ENCODE measurements around the gene TCAIM. TPM values are rescaled to one million over a fixed set of nuclear protein-coding genes. Genes with fewer than 3 reads are reported as not detected.
"Not testable (repeated sequence)": the region's sequence is repeated elsewhere in the genome, so short reads cannot be mapped to it uniquely, and the experiment has no call there.

Gene TCAIM
- total RNA-seq, 1 experiment from 2014 or later: 18.6 TPM

- no peak overlapping the region for H3K4me3 ChIP-seq
- no peaks in the 10 kb centered on the region for H3K4me1 ChIP-seq (replicated peaks)
- H3K27me3 ChIP-seq (replicated peaks): no peaks in the 10 kb centered on the region
- H3K27ac ChIP-seq: no peak overlapping the region
- no peak for DNase-seq (ENCODE audit: low read depth in 1 of 2, low spot score in 2 of 2)
- H3K9me3 ChIP-seq (replicated peaks): no peaks in the 10 kb centered on the region
- H3K36me3 ChIP-seq: no peaks in the 10 kb centered on the region
Measured at GRCh38 chr3:44411031-44411645, 72.6 kb downstream of the TCAIM start.

- H3K9me3 ChIP-seq (replicated peaks): no peaks in the 10 kb centered on the region
- no peak overlapping the region for H3K27ac ChIP-seq
- no peaks in the 10 kb centered on the region for H3K27me3 ChIP-seq (replicated peaks)
- H3K4me3 ChIP-seq: no peak overlapping the region
- no peaks in the 10 kb centered on the region for H3K4me1 ChIP-seq (replicated peaks)
- no peak for DNase-seq (ENCODE audit: low read depth in 1 of 2, low spot score in 2 of 2)
- H3K36me3 ChIP-seq: no peaks in the 10 kb centered on the region
Measured at GRCh38 chr3:44412365-44412764, 73.8 kb downstream of the TCAIM start.

DNA sequence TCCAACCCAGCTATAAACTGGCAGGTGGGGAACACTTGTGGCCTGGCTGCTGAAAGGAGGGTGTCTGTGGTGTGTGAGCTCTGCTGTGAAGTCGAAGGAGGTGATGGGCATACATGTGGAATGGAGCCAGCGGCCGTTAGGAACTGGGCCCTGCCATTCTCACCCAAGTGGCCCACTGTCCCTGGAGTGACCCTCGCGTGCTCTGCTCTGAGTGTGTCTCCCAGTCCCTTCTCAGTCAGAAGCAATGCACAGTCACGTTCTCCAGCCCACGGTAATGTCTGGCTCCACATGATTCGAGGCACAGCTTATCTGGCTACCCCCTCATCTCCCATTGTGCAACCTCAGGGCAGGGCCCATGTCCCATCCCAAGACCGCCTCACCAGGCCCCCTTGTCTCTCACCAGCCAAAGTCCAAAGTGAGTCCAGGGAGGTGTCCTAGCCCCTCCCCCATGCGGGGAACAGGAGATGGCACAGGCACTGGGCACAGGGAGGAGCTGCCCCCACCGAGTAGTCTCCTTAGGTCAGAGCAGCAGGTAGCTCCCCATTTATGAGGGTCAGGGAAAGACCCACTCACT, 76.0 kb downstream of the TCAIM start:
- DNase-seq (ENCODE audit: low read depth in 1 of 2, low spot score in 2 of 2): no peak
- Histone ChIP-seq H3K27me3 (replicated peaks) (no peaks in the 10 kb centered on the region), H3K9me3 (replicated peaks) (no peaks in the 10 kb centered on the region), H3K27ac (no peak overlapping the region), H3K4me3 (no peak overlapping the region), H3K36me3 (no peaks in the 10 kb centered on the region), H3K4me1 (replicated peaks) (no peaks in the 10 kb centered on the region)

GRCh38 chr3:44415421-44415820, 76.9 kb downstream of the TCAIM start:
- Histone ChIP-seq H3K4me1 (replicated peaks) (no peaks in the 10 kb centered on the region), H3K27ac (no peak overlapping the region), H3K36me3 (no peaks in the 10 kb centered on the region), H3K27me3 (replicated peaks) (no peaks in the 10 kb centered on the region), H3K4me3 (no peak overlapping the region), H3K9me3 (replicated peaks) (no peaks in the 10 kb centered on the region)
- DNase-seq (ENCODE audit: low read depth in 1 of 2, low spot score in 2 of 2): no peak

GRCh38 chr3:44416031-44417030, 77.8 kb downstream of the TCAIM start:
- Histone ChIP-seq H3K4me1 (replicated peaks) (no peaks in the 10 kb centered on the region), H3K36me3 (no peaks in the 10 kb centered on the region), H3K27ac (no peak overlapping the region), H3K9me3 (replicated peaks) (no peaks in the 10 kb centered on the region), H3K4me3 (no peak overlapping the region), H3K27me3 (replicated peaks) (no peaks in the 10 kb centered on the region)
- DNase-seq (ENCODE audit: low read depth in 1 of 2, low spot score in 2 of 2): no peak

DNA sequence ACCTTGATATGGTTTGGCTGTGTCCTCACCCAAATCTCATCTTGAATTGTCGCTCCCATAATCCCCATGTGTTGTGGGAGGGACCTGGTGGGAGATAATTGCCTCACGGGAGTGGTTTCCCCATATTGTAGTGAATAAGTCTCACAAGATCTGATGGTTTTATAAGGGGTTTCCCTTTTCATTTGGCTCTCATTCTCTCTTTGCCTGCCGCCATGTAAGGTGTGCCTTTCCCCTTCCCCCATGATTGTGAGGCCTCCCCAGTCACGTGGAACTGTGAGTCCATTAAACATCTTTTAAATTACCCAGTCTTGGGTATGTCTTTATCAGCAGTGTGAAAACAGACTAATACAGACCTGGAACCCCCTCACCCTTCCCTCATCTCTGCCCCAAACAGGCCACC, 79.6 kb downstream of the TCAIM start:
- H3K27me3 ChIP-seq (replicated peaks); H3K4me3 ChIP-seq; H3K36me3 ChIP-seq; H3K27ac ChIP-seq; H3K9me3 ChIP-seq (replicated peaks); DNase-seq (ENCODE audit: low read depth in 1 of 2, low spot score in 2 of 2); H3K4me1 ChIP-seq (replicated peaks): not testable (repeated sequence)

DNA sequence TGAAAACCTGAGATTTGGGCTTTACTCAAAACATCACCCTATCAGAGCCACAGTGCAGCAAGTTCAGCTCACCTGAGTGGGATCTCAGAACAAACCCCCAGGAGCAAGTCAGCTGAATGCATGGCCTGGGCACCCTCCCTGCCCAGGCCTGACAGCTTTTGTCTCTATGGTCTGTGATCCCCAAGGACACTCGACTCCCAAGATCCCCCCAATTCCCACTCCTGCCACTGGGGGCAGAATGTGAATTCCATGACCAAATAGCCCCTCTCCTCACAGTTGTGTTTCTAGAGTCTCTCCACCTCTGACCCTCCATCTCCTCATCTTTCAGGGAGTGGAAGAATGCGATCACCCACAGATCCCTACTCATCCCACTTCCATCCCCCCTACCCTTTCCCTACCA, 80.0 kb downstream of the TCAIM start:
- DNase-seq (ENCODE audit: low read depth in 1 of 2, low spot score in 2 of 2): peak in 1 of 2 experiments; percentile 22
- H3K4me3 ChIP-seq: no peak overlapping the region
- no peak overlapping the region for H3K27ac ChIP-seq
- H3K27me3 ChIP-seq (replicated peaks): no peaks in the 10 kb centered on the region
- no peaks in the 10 kb centered on the region for H3K4me1 ChIP-seq (replicated peaks)
- no peaks in the 10 kb centered on the region for H3K9me3 ChIP-seq (replicated peaks)
- H3K36me3 ChIP-seq: no peaks in the 10 kb centered on the region

DNA sequence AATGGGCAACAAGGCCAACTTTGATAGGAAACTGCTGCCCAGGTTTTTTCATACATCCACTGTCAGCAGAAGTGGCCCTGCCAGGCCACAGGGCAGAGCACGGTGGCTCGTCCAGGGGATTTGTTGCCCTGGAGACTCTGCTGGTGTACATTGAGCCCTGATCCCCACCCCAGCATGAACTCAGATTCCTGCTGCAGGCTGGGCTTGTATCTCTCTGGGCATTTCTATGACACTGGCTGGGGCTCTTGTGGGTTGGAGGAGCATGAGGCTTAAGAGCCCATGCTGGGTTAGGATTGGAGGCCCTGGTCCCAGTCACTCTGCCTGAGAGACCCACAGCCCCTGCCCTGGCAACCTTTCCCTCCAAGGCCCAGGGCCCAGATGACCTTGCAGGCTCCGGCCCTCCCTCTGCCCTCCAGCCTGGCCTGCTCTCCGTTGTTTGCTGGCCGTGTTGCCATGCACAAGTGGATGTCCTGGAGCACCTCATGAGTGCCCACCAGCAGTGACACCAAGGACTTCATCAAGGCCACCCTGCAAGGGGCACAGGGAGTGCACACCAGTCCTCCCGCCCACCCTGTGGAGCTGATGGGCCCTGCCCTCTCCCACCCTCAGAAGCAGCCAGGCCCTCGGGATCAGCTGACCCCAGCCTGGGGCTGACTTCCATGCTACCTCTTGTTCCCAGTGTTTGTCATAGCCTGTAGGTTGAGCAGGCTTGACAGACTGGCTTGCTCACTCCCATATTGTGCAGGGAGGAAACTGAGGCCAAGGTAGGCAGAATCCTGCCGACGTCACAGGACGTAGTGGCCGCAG, 80.8 kb downstream of the TCAIM start:
- DNase-seq (ENCODE audit: low read depth in 1 of 2, low spot score in 2 of 2): no peak
- no peak overlapping the region for H3K27ac ChIP-seq
- H3K4me3 ChIP-seq: no peak overlapping the region
- no peaks in the 10 kb centered on the region for H3K9me3 ChIP-seq (replicated peaks)
- H3K4me1 ChIP-seq (replicated peaks): no peaks in the 10 kb centered on the region
- H3K36me3 ChIP-seq: no peaks in the 10 kb centered on the region
- no peaks in the 10 kb centered on the region for H3K27me3 ChIP-seq (replicated peaks)

DNA sequence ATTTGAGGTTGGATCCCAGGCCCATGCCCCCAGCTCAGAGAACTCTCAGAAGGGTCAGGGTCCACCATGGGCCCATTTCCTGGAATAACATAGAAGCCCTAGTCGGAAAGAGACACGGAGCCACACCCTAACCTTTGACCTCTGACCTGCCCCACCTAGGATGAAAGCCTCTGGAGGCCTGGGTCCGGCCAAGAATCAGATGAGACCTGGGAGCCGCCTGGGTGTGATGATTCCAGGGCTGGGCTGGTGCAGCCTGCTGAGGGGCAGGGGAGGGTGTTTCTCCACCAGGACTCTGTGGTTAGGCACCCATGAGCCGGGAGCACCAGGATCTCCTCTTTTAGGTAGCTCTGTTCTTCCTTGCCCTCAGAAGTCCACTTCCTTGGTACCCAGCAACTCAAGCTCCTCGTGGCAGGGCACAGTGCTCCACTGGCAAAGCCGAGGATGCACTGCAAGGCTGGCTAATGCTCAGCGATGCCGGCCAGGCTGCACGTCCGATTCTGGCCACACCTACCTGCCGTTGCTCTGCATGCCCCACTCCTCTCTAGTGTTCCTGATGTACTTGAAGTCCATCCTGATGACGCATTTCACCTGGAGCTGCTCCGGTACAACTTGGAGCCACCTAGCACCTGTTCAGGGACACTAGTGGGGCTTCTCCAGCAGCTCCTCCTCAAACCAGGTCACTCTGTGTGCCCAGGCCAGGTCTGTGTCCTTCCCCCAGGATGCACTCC, 81.5 kb downstream of the TCAIM start:
- peak in 1 of 2 experiments; percentile 13 for DNase-seq (ENCODE audit: low read depth in 1 of 2, low spot score in 2 of 2)
- Histone ChIP-seq H3K36me3 (no peaks in the 10 kb centered on the region), H3K9me3 (replicated peaks) (no peaks in the 10 kb centered on the region), H3K4me1 (replicated peaks) (no peaks in the 10 kb centered on the region), H3K27me3 (replicated peaks) (no peaks in the 10 kb centered on the region), H3K27ac (no peak overlapping the region), H3K4me3 (no peak overlapping the region)

- Histone ChIP-seq H3K27ac (no peak overlapping the region), H3K36me3 (no peaks in the 10 kb centered on the region), H3K4me3 (no peak overlapping the region), H3K4me1 (replicated peaks) (no peaks in the 10 kb centered on the region), H3K9me3 (replicated peaks) (no peaks in the 10 kb centered on the region), H3K27me3 (replicated peaks) (no peaks in the 10 kb centered on the region)
- peak in 1 of 2 experiments; percentile 17 for DNase-seq (ENCODE audit: low read depth in 1 of 2, low spot score in 2 of 2)
Measured at GRCh38 chr3:44420676-44421075, 82.1 kb downstream of the TCAIM start.

DNA sequence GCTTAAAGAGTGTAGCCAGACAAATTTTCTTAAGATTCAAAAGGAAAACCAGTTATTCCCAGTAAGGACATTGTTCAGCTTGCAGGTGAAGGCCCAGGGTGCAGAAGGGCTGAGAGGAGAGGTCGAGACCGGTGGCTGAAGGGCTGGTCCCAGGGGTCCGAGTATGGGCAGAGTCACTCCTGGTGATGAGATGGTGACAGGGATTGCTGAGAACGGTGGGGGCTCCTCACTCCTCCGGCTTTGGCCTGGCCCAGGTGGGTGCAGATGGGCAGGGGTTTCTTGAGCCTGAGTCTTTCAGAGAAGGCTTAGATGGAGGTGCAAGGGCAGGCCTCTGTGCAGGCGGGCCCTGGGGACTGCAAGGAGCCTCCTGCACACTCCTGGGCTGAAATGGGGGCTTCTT, 82.7 kb downstream of the TCAIM start:
- H3K4me1 ChIP-seq (replicated peaks): no peaks in the 10 kb centered on the region
- no peaks in the 10 kb centered on the region for H3K36me3 ChIP-seq
- H3K4me3 ChIP-seq: no peak overlapping the region
- no peak overlapping the region for H3K27ac ChIP-seq
- DNase-seq (ENCODE audit: low read depth in 1 of 2, low spot score in 2 of 2): peak in 1 of 2 experiments; percentile 15
- no peaks in the 10 kb centered on the region for H3K9me3 ChIP-seq (replicated peaks)
- no peaks in the 10 kb centered on the region; the same call in 1 of the 2 replicates for H3K27me3 ChIP-seq (replicated peaks)

- H3K27me3 ChIP-seq (replicated peaks): no peaks in the 10 kb centered on the region; the same call in 1 of the 2 replicates
- no peak overlapping the region for H3K27ac ChIP-seq
- H3K4me3 ChIP-seq: no peak overlapping the region
- H3K9me3 ChIP-seq (replicated peaks): no peaks in the 10 kb centered on the region
- H3K4me1 ChIP-seq (replicated peaks): no peaks in the 10 kb centered on the region
- DNase-seq (ENCODE audit: low read depth in 1 of 2, low spot score in 2 of 2): no peak
- H3K36me3 ChIP-seq: no peaks in the 10 kb centered on the region
Measured at GRCh38 chr3:44424758-44425157, 86.2 kb downstream of the TCAIM start.

GRCh38 chr3:44427683-44428082, 89.1 kb downstream of the TCAIM start:
- no peak for DNase-seq (ENCODE audit: low read depth in 1 of 2, low spot score in 2 of 2)
- Histone ChIP-seq H3K36me3 (no peaks in the 10 kb centered on the region), H3K27ac (no peak overlapping the region), H3K27me3 (replicated peaks) (no peaks in the 10 kb centered on the region; the same call in 1 of the 2 replicates), H3K4me3 (no peak overlapping the region), H3K9me3 (replicated peaks) (no peaks in the 10 kb centered on the region), H3K4me1 (replicated peaks) (no peaks in the 10 kb centered on the region)
